ENCODE measurements around the gene GORAB.

DNA sequence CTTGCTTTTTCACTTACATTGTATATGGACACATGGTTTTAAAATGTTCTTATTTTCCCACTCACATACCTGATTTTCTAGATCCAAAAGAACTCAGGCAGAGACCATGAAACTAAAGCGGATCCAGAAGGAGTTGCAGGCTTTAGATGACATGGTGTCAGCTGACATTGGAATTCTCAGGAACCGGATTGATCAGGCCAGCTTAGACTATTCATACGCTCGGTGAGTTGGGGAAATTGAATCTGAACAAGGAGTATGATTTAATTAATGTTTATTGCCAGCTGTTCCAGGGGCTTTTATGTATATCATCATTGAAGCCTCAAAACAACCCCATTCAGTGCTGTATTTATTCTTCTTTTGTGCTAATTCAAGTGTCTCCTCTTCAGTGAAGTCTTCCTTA lies 12.7 kb downstream of the GORAB start:
- no peak for TF ChIP-seq POLR2AphosphoS5 (IDR thresholded peaks at IDR 0.05)
- no peak for TF ChIP-seq CTCF (IDR thresholded peaks at IDR 0.05)

All from prostate gland (tissue), 2 donors.